ENCODE measurements around the gene PMVK.
A peak's percentile ranks its signal among the peaks of the same experiment; 100 is the strongest.

PMVK gene

GRCh38 chr1:154878371-154879037 lies 58.0 kb downstream of the PMVK start:
- peak; percentile 22 to 66 for DNase-seq (ENCODE audit: low read depth in 2 of 2)

GRCh38 chr1:154877370-154877974 lies 59.0 kb downstream of the PMVK start:
- DNase-seq (ENCODE audit: low read depth in 2 of 2) = no peak

GRCh38 chr1:154876842-154877369 lies 59.6 kb downstream of the PMVK start:
- no peak for DNase-seq (ENCODE audit: low read depth in 2 of 2)

Data from stimulated activated CD4-positive, alpha-beta T cell treated with anti-CD3 and anti-CD28 coated beads, Interleukin-1b, Interleukin-23, amount 100 ng/mL, for 1 hour (primary cell).